Tibial artery (tissue), 4 donors: Measurements from ENCODE around the gene GAK.
A peak's percentile ranks its signal among the peaks of the same experiment; 100 is the strongest.
"Not testable (repeated sequence)": the region's sequence is repeated elsewhere in the genome, so short reads cannot be mapped to it uniquely, and the experiment has no call there.

Experiments used
- DNase-seq, 2 donors: peaks; one replicate each; pipeline ENCODE4 v3.0.0-alpha.2; 2019
- H3K27ac ChIP-seq, 2 donors: fragments of 200-600 bp; sonication (generic) in 1 of 2; 1 replicate in 1 of 2; 2 replicates in 1 of 2; pipeline ENCODE4 v1.5.1; 2018 to 2019; ENCODE audit warnings: mild to moderate bottlenecking in 1 of 2
- H3K27me3 ChIP-seq, 2 donors: fragments of 200-600 bp; sonication (generic) in 1 of 2; one replicate each; pipeline versions ENCODE4 v1.5.1 to v1.6.0; 2016 to 2019
- H3K36me3 ChIP-seq, 3 donors: fragments of 200-600 bp; sonication (generic) in 2 of 3; one replicate each; pipeline ENCODE4 v1.5.1; 2016 to 2019; ENCODE audit warnings: mild to moderate bottlenecking in 2 of 3
- H3K4me1 ChIP-seq, 4 donors: fragments of 200-600 bp; sonication (generic) in 2 of 4; 1 replicate in 3 of 4; 2 replicates in 1 of 4; pipeline ENCODE4 v1.5.1; 2016 to 2019
- H3K4me3 ChIP-seq, 2 donors: fragments of 200-600 bp; sonication (generic) in 1 of 2; 1 replicate in 1 of 2; 2 replicates in 1 of 2; pipeline ENCODE4 v1.5.1; 2018 to 2019; ENCODE audit warnings: mild to moderate bottlenecking in 2 of 2
- H3K9me3 ChIP-seq, 3 donors: fragments of 200-600 bp; sonication (generic) in 1 of 3; one replicate each; pipeline ENCODE4 v1.5.1; 2016 to 2019
- CTCF ChIP-seq, 2 experiments: fragments of 200-600 bp in 1 of 2; fragments of 450-650 bp in 1 of 2; IDR thresholded peaks; one replicate each; pipeline ENCODE4 v1.5.1; 2017 to 2019; ENCODE audit warnings: antibody characterized with exemption in 2 of 2, mild to moderate bottlenecking in 1 of 2, moderate library complexity in 1 of 2
- intact Hi-C: fragments of 100-400 bp; cut with DNase I; formaldehyde crosslinking; loops from one replicate; pipeline ENCODE4 v1.15.0; 2023; ENCODE audit warnings: low total_unique reads

Gene GAK

DNA sequence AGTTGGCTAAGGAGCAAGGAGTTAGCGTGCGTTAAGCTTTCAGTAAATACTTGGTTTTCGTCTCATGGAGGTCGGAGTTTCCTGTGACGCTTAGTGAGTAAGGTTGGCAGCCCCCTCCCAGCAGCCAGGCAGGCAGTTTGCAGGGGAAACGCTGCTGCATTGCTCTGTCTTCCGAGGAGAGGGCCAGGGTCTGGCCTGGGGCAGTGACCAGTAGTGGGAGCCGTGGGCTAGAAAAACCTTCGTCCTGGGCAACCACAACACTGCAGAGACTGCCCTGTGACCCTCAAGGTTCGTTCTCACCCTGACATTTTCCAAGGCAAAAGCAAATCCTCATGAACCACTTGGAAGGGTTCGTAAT is 576 bp upstream of the GAK start:
- Histone ChIP-seq H3K9me3 (no peaks in the 10 kb centered on the region), H3K27me3 (no peaks in the 10 kb centered on the region), H3K36me3 (no peaks in the 10 kb centered on the region), H3K4me3 (peak overlapping the region; percentile 99 to 100), H3K27ac (peak overlapping the region; percentile 86 to 95), H3K4me1 (peaks cover 0 to 48% (median 32%) of the 10 kb centered on the region in 4 donors)
- intact Hi-C loops, result loop anchor here (5.0 to 10.0 kb wide), 2 partner anchors 40 to 148 kb away; partner anchors contain the start of gene DGKQ
- no peak for DNase-seq
- TF ChIP-seq CTCF (IDR thresholded peaks at IDR 0.05), result no peak

DNA sequence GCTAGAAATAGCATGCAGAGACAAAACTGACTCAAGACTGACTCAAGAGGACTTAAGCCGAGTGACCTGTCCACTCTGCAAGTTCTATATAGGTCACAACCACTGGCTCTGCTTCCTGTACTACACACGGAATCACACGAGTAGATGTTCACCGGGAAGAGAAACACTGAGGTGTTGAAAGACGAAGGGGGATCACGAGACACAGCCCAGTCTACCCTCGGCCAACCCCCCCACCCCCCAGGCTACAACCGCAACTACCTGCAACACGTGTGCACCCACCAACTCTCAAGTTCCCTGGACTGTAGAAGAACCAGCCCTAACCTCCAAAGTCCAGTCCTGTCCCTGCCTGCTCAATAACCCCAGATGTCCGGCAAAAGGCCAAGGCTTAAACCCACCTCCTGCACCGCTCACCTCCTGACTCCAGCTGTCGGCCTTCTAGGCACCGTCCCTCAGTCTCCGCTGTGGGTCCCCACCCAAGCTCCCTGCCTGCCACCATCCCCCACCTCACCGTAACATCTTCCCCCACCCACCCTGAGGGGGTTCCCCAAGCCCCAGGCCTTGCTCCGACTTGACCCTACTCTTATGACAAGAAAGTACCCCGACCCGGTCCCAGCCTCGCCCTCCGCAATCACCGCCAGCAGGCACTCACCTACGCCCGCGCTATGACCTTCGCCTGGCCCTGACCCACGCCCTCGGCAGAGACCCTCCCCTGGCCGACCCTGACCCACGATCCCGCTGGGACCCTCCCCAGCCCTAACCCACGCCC is 739 bp downstream of the GAK start:
- H3K27me3 ChIP-seq, result no peaks in the 10 kb centered on the region
- no peaks in the 10 kb centered on the region for H3K36me3 ChIP-seq
- peak overlapping the region; percentile 99 to 100 for H3K4me3 ChIP-seq
- DNase-seq, result peak in 1 of 2 donors; percentile 72
- intact Hi-C loops, result loop anchor here (5.0 to 10.0 kb wide), 2 partner anchors 41 to 147 kb away; partner anchors contain the start of gene DGKQ
- H3K27ac ChIP-seq, result peak overlapping the region; percentile 86 to 95
- peaks cover 0 to 50% (median 34%) of the 10 kb centered on the region in 4 donors for H3K4me1 ChIP-seq
- no peaks in the 10 kb centered on the region for H3K9me3 ChIP-seq
- no peak for TF ChIP-seq CTCF (IDR thresholded peaks at IDR 0.05)

DNA sequence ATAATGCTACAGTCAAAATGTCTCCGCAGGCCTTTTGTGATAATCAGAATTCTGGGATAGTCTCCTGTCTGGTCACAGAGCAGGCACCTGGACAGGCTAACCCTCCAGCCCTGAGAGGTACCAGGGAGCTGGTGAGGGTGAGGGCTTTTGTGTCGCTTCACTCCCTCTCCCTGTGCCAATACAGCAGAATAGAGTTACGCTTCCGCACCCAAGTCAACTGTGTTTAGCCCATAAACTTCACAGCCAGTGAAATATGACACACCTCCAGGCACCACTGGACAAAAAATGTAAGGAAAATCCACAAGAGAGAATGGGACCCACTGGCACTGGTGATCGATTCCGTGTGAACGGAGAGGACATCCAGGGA is 1.3 kb downstream of the GAK start:
- Histone ChIP-seq H3K27ac (peak overlapping the region in 1 of 2 donors; percentile 95), H3K36me3 (no peaks in the 10 kb centered on the region), H3K9me3 (no peaks in the 10 kb centered on the region), H3K27me3 (no peaks in the 10 kb centered on the region), H3K4me3 (peak overlapping the region; percentile 99 to 100), H3K4me1 (peaks cover 0 to 50% (median 35%) of the 10 kb centered on the region in 4 donors)
- DNase-seq, result peak in 1 of 2 donors; percentile 48
- intact Hi-C loops, result loop anchor here (5.0 to 10.0 kb wide), 2 partner anchors 41 to 146 kb away; partner anchors contain the start of gene DGKQ
- TF ChIP-seq CTCF (IDR thresholded peaks at IDR 0.05), result no peak

DNA sequence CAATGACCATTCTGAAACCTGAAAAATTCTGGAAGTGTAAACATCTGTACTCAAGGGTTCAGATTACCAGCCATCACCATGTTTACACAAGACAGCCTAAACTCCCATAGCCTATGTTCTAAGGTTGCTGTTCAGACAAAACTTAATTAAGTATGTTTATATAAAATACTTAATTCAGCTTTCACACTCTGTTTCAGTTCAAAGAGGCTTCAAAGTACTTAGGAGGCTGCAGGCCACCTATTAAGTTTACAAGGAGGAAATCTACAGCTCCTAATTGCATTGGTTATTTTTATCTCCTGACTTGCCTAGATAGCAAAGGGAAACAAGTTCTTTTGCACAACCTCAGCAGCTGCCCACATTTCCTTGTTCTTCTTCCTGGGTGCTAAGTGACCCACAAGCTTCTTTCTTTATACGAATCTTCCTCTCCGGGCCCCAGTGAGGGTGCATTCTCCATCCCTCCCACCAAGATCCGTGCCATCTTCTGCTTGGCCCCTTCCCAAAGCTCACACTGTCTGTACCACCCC is 2.0 kb downstream of the GAK start:
- DNase-seq, result peak in 1 of 2 donors; percentile 34
- intact Hi-C loops, result loop anchor here (5.0 to 10.0 kb wide), 2 partner anchors 42 to 145 kb away; partner anchors contain the start of gene DGKQ
- H3K36me3 ChIP-seq, result no peaks in the 10 kb centered on the region
- H3K4me1 ChIP-seq, result peaks cover 0 to 55% (median 39%) of the 10 kb centered on the region in 4 donors
- H3K27ac ChIP-seq, result no peak overlapping the region
- no peak for TF ChIP-seq CTCF (IDR thresholded peaks at IDR 0.05)
- no peaks in the 10 kb centered on the region for H3K9me3 ChIP-seq
- H3K27me3 ChIP-seq, result no peaks in the 10 kb centered on the region
- H3K4me3 ChIP-seq, result no peak overlapping the region

GRCh38 chr4:929096-929765 is 2.9 kb downstream of the GAK start:
- H3K27ac ChIP-seq, result no peak overlapping the region

GRCh38 chr4:927566-927965 is 4.5 kb downstream of the GAK start:
- H3K9me3 ChIP-seq, H3K4me3 ChIP-seq, H3K36me3 ChIP-seq, H3K27ac ChIP-seq, DNase-seq, H3K27me3 ChIP-seq, intact Hi-C loops: not testable (repeated sequence)
- peaks cover 0 to 46% (median 32%) of the 10 kb centered on the region in 4 donors for H3K4me1 ChIP-seq

More at GRCh38 chr4:929096-929765, 2.9 kb downstream of the GAK start:
- Histone ChIP-seq H3K36me3 (no peaks in the 10 kb centered on the region), H3K4me3 (no peak overlapping the region), H3K27me3 (no peaks in the 10 kb centered on the region), H3K4me1 (peaks cover 0 to 59% (median 41%) of the 10 kb centered on the region in 4 donors), H3K9me3 (no peaks in the 10 kb centered on the region)
- DNase-seq, result peak in 1 of 2 donors; percentile 51
- intact Hi-C loops, result no loop called here
- no peak for TF ChIP-seq CTCF (IDR thresholded peaks at IDR 0.05)
